Measurements from ENCODE around the gene SLC28A3. TPM values are rescaled to one million over a fixed set of nuclear protein-coding genes. Genes with fewer than 3 reads are reported as not detected.

Gene SLC28A3
- total RNA-seq, 1 experiment from 2014 or later: not detected

DNA sequence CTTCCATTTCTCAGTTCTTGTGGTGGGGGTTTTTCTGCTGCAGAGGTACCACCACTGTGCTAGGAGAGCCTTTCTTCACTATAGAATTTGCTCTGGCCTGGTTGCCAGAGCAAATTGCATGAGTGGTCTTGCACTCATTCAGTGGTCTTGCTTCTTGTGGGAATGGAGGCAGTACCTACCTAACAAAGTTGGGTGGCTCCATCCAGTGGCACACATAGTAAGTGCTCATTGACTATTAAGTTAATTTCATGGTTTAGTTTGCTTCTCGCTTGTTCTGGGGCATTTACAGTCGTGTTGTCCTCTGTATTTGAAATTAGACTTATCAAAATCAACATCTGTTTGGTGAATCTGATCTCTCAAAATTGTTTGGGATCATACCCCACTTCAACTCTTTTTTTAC lies 23.0 kb downstream of the SLC28A3 start:
- no TSS peak for BruUV-seq (replicated peaks)
- no peak overlapping the region for H3K9ac ChIP-seq (ENCODE audit: low read length)
- no peaks in the 10 kb centered on the region for H3F3A ChIP-seq (ENCODE audit: low read length, unreplicated experiment)
- TF ChIP-seq, protein P1, sequence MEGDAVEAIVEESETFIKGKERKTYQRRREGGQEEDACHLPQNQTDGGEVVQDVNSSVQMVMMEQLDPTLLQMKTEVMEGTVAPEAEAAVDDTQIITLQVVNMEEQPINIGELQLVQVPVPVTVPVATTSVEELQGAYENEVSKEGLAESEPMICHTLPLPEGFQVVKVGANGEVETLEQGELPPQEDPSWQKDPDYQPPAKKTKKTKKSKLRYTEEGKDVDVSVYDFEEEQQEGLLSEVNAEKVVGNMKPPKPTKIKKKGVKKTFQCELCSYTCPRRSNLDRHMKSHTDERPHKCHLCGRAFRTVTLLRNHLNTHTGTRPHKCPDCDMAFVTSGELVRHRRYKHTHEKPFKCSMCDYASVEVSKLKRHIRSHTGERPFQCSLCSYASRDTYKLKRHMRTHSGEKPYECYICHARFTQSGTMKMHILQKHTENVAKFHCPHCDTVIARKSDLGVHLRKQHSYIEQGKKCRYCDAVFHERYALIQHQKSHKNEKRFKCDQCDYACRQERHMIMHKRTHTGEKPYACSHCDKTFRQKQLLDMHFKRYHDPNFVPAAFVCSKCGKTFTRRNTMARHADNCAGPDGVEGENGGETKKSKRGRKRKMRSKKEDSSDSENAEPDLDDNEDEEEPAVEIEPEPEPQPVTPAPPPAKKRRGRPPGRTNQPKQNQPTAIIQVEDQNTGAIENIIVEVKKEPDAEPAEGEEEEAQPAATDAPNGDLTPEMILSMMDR (conservative IDR thresholded peaks at IDR 0.05; ENCODE audit: low read depth, low read length): peak; percentile 34; the same call in 1 of the 2 replicates
- TF ChIP-seq EZH2 (IDR thresholded peaks at IDR 0.05; ENCODE audit: low read length, unreplicated experiment): no peak
- intact Hi-C loops (cut with micrococcal nuclease): no loop called here
- H3K9me3 ChIP-seq (ENCODE audit: low read length): no peaks in the 10 kb centered on the region
- H3K4me2 ChIP-seq (ENCODE audit: low read length): no peak overlapping the region
- H3K4me1 ChIP-seq (ENCODE audit: insufficient read depth, low read length): peaks cover 3% of the 10 kb centered on the region; the same call in 1 of the 2 replicates
- no peaks in the 10 kb centered on the region for H3K9me2 ChIP-seq (replicated peaks; ENCODE audit: low read length)
- H3K4me3 ChIP-seq (ENCODE audit: low read length): no peak overlapping the region
- H3K79me2 ChIP-seq (ENCODE audit: low read length): no peaks in the 10 kb centered on the region
- no peak for DNase-seq
- POLR2A ChIA-PET (ENCODE audit: unreplicated experiment): no interaction called here
- CTCF ChIA-PET: no interaction called here
- H3K36me3 ChIP-seq (ENCODE audit: low read depth, low read length): no peaks in the 10 kb centered on the region
- no peaks in the 10 kb centered on the region for H4K20me1 ChIP-seq (ENCODE audit: low read length)
- no peaks in the 10 kb centered on the region for H3K27me3 ChIP-seq (ENCODE audit: low read length)
- no peak overlapping the region for H2AFZ ChIP-seq (ENCODE audit: low read length)
- ATAC-seq: no peak
- H3K27ac ChIP-seq (ENCODE audit: low read length): no peak overlapping the region

DNA sequence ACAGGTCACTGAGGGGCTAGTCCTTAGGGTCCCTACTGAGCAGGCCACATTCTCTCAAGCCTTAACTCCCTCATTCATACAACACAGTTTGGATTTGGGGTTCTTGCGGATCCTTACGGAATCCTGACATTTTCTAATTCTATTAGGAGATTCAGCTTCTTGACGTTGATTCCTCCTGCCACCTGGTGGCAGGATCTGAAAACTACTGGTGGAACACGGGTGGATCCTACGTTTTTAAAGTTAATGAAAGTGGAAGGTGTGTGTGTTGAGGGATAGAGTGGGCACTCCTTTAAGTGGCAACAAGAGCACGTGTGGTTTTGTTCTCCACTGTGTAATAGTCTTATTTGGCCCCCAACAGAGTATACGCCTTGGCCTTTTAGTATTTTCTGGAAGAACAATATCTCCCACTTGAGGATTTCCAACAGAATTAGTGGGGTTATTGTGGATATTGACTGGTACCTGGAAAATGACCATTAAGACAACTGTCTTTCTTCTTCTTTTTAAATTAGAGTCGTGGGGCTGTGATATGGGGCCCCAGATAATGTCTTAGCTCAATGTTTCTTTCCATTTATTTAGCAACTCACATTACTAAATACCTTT lies 25.2 kb downstream of the SLC28A3 start:
- no peaks in the 10 kb centered on the region for H3K27me3 ChIP-seq (ENCODE audit: low read length)
- ATAC-seq (peak; percentile 74), DNase-seq (peak; percentile 76)
- no peaks in the 10 kb centered on the region for H3K4me1 ChIP-seq (ENCODE audit: insufficient read depth, low read length)
- no peaks in the 10 kb centered on the region for H4K20me1 ChIP-seq (ENCODE audit: low read length)
- no peaks in the 10 kb centered on the region for H3K36me3 ChIP-seq (ENCODE audit: low read depth, low read length)
- peak overlapping the region; percentile 70 for H2AFZ ChIP-seq (ENCODE audit: low read length)
- H3K9me3 ChIP-seq (ENCODE audit: low read length): no peaks in the 10 kb centered on the region
- CTCF ChIA-PET: interaction anchor here (0.6 kb wide), 2 partner anchors 90 to 693 kb away, joined by 6 to 9 read pairs; partner anchors contain the start of gene IDNK
- peak overlapping the region; percentile 33; the same call in 1 of the 2 replicates for H3K4me3 ChIP-seq (ENCODE audit: low read length)
- H3K4me2 ChIP-seq (ENCODE audit: low read length): peak overlapping the region; percentile 72
- POLR2A ChIA-PET (ENCODE audit: unreplicated experiment): interaction anchor here (0.6 kb wide), 1 partner anchor 71 kb away, joined by 4 read pairs; no protein-coding TSS in a partner anchor
- no TSS peak for BruUV-seq (replicated peaks)
- no peaks in the 10 kb centered on the region for H3K9me2 ChIP-seq (replicated peaks; ENCODE audit: low read length)
- no peak overlapping the region for H3K9ac ChIP-seq (ENCODE audit: low read length)
- intact Hi-C loops (cut with micrococcal nuclease): loop anchor here (2.0 kb wide), 2 partner anchors 55 to 377 kb away; no protein-coding TSS in a partner anchor
- TF ChIP-seq, protein P1 (conservative IDR thresholded peaks at IDR 0.05; ENCODE audit: low read depth, low read length): peak; percentile 75
- TF ChIP-seq EZH2phosphoT487 (IDR thresholded peaks at IDR 0.05; ENCODE audit: borderline replicate concordance, low read length) (no peak), EZH2 (IDR thresholded peaks at IDR 0.05; ENCODE audit: low read length, unreplicated experiment) (no peak)
- H3F3A ChIP-seq (ENCODE audit: low read length, unreplicated experiment): no peaks in the 10 kb centered on the region
- H3K79me2 ChIP-seq (ENCODE audit: low read length): no peaks in the 10 kb centered on the region
- H3K27ac ChIP-seq (ENCODE audit: low read length): no peak overlapping the region

DNA sequence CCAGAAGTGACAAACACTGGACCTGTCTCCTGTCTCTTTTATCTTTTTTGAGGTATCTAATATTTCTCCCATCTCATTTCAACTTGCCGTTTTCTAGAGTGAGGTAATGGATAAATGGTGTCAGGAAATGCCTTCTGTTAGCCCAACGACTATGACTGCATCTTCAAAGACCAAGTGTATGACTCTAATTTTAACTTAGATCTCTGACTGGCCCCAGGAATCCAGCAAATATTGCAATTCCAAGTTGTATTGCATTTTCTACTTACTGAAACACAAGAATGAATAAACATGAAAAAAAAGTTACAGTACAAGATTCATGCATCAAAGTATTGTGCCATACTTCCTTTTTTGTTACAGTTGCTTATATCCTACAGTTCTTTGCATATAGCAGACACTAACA lies 26.3 kb downstream of the SLC28A3 start:
- H4K20me1 ChIP-seq (ENCODE audit: low read length): no peaks in the 10 kb centered on the region
- no peak overlapping the region for H3K4me3 ChIP-seq (ENCODE audit: low read length)
- no peak for TF ChIP-seq EZH2 (IDR thresholded peaks at IDR 0.05; ENCODE audit: low read length, unreplicated experiment)
- TF ChIP-seq, protein P1 (conservative IDR thresholded peaks at IDR 0.05; ENCODE audit: low read depth, low read length): no peak
- TF ChIP-seq EZH2phosphoT487 (IDR thresholded peaks at IDR 0.05; ENCODE audit: borderline replicate concordance, low read length): no peak
- H2AFZ ChIP-seq (ENCODE audit: low read length): no peak overlapping the region
- no peak for DNase-seq
- ChIA-PET CTCF (no interaction called here), POLR2A (ENCODE audit: unreplicated experiment) (no interaction called here)
- intact Hi-C loops (cut with micrococcal nuclease): loop anchor here (2.0 kb wide), 2 partner anchors 54 to 376 kb away; no protein-coding TSS in a partner anchor
- no peaks in the 10 kb centered on the region for H3K9me3 ChIP-seq (ENCODE audit: low read length)
- no peak overlapping the region for H3K27ac ChIP-seq (ENCODE audit: low read length)
- no peak overlapping the region for H3K9ac ChIP-seq (ENCODE audit: low read length)
- no peaks in the 10 kb centered on the region for H3K36me3 ChIP-seq (ENCODE audit: low read depth, low read length)
- ATAC-seq: no peak
- H3K4me1 ChIP-seq (ENCODE audit: insufficient read depth, low read length): no peaks in the 10 kb centered on the region
- H3K79me2 ChIP-seq (ENCODE audit: low read length): no peaks in the 10 kb centered on the region
- H3K4me2 ChIP-seq (ENCODE audit: low read length): no peak overlapping the region
- no peaks in the 10 kb centered on the region for H3K9me2 ChIP-seq (replicated peaks; ENCODE audit: low read length)
- H3K27me3 ChIP-seq (ENCODE audit: low read length): no peaks in the 10 kb centered on the region
- BruUV-seq (replicated peaks): no TSS peak
- no peaks in the 10 kb centered on the region for H3F3A ChIP-seq (ENCODE audit: low read length, unreplicated experiment)
